ENCODE measurements around the gene LRRC10B.

The LRRC10B gene

GRCh38 chr11:61485080-61485479, 23.5 kb upstream of the LRRC10B start:
- no peak overlapping the region for H3K9ac ChIP-seq (ENCODE audit: low read length in 5 of 5)
- no peaks in the 10 kb centered on the region for H3K9me3 ChIP-seq (ENCODE audit: control insufficient read depth in 5 of 5, low read length in 5 of 5)
- no peak overlapping the region for H3K27ac ChIP-seq (ENCODE audit: low read depth, low read length)
- peaks cover 15 to 26% (median 17%) of the 10 kb centered on the region in 5 donors for H3K27me3 ChIP-seq (ENCODE audit: control insufficient read depth in 5 of 5, insufficient read depth in 4 of 5, low read length in 5 of 5)
- no peak overlapping the region for H3K4me3 ChIP-seq (ENCODE audit: low read depth in 1 of 5, low read length in 5 of 5)
- peaks cover 9 to 37% (median 29%) of the 10 kb centered on the region in 5 donors for H3K4me1 ChIP-seq (ENCODE audit: control insufficient read depth in 5 of 5, insufficient read depth in 5 of 5, low read length in 5 of 5)
- H3K36me3 ChIP-seq (ENCODE audit: control insufficient read depth in 5 of 5, insufficient read depth in 5 of 5, low read length in 5 of 5) = peaks cover 0 to 11% (median 0%) of the 10 kb centered on the region in 5 donors

GRCh38 chr11:61486011-61486620, 22.4 kb upstream of the LRRC10B start:
- Histone ChIP-seq H3K9ac (ENCODE audit: low read length in 5 of 5) (no peak overlapping the region), H3K4me3 (ENCODE audit: low read depth in 1 of 5, low read length in 5 of 5) (no peak overlapping the region), H3K9me3 (ENCODE audit: control insufficient read depth in 5 of 5, low read length in 5 of 5) (no peaks in the 10 kb centered on the region), H3K27me3 (ENCODE audit: control insufficient read depth in 5 of 5, insufficient read depth in 4 of 5, low read length in 5 of 5) (peaks cover 15 to 26% (median 16%) of the 10 kb centered on the region in 5 donors), H3K27ac (ENCODE audit: low read depth, low read length) (no peak overlapping the region), H3K36me3 (ENCODE audit: control insufficient read depth in 5 of 5, insufficient read depth in 5 of 5, low read length in 5 of 5) (peaks cover 0 to 11% (median 0%) of the 10 kb centered on the region in 5 donors), H3K4me1 (ENCODE audit: control insufficient read depth in 5 of 5, insufficient read depth in 5 of 5, low read length in 5 of 5) (peaks cover 12 to 37% (median 35%) of the 10 kb centered on the region in 5 donors)

DNA sequence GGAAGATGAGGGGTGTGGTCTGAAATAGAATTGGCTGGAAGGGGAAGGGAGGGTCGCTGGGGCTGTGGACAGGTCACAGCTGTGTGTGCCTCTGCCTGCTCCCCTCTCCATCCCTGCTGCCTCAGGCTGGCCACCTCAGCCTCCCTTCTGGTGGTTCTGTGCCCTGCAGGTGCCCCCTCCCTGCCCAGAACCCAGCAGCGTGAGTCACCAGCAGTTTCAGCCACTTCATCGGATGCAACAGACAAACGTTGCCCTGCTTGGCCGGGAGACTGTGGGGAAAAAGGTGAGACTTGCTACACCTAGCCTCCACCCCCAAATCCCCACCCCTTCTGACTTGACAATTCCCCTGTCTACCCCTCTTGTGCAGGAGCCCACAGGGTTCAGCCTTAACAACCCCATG, 21.8 kb upstream of the LRRC10B start:
- Histone ChIP-seq H3K4me3 (ENCODE audit: low read depth in 1 of 5, low read length in 5 of 5) (no peak overlapping the region), H3K9ac (ENCODE audit: low read length in 5 of 5) (no peak overlapping the region), H3K36me3 (ENCODE audit: control insufficient read depth in 5 of 5, insufficient read depth in 5 of 5, low read length in 5 of 5) (peaks cover 0 to 11% (median 0%) of the 10 kb centered on the region in 5 donors), H3K27me3 (ENCODE audit: control insufficient read depth in 5 of 5, insufficient read depth in 4 of 5, low read length in 5 of 5) (peaks cover 8 to 19% (median 12%) of the 10 kb centered on the region in 5 donors), H3K4me1 (ENCODE audit: control insufficient read depth in 5 of 5, insufficient read depth in 5 of 5, low read length in 5 of 5) (peaks cover 11 to 36% (median 29%) of the 10 kb centered on the region in 5 donors), H3K9me3 (ENCODE audit: control insufficient read depth in 5 of 5, low read length in 5 of 5) (no peaks in the 10 kb centered on the region), H3K27ac (ENCODE audit: low read depth, low read length) (no peak overlapping the region)

DNA sequence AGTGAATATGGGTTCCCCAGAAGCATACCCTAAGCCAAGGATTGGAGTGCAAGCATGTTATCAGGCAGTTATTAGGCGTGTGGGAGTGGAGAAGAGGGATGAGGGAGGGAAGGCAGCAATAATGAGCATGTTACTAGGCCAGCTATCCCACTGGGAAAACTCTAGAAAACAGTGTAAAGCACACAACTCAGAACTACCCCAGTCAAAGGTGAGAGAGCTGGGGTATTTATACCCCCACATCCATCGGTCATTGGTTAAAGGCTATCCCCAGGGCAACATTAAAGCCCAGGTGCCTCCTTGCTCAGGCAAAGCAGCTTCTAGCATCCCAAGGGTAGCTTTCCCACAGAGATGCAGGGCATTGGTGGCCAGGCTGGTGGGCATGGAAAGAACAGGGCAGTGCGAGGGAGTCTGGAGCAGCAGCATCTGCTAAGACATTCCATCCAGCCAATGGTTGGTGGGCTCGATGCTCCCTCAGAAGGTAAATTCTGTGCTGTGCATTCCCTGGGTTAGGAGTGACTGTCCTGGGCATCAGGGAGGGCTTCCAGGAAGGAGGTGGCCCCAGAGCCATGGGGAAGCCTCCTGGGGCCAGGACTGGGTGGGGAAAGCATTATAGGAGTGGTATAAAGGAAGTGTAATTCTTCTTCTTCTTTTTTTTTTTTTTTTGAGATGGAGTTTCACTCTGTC, 21.1 kb upstream of the LRRC10B start:
- Histone ChIP-seq H3K4me1 (ENCODE audit: control insufficient read depth in 5 of 5, insufficient read depth in 5 of 5, low read length in 5 of 5) (peaks cover 11 to 33% (median 25%) of the 10 kb centered on the region in 5 donors), H3K36me3 (ENCODE audit: control insufficient read depth in 5 of 5, insufficient read depth in 5 of 5, low read length in 5 of 5) (peaks cover 0 to 11% (median 0%) of the 10 kb centered on the region in 5 donors), H3K9me3 (ENCODE audit: control insufficient read depth in 5 of 5, low read length in 5 of 5) (no peaks in the 10 kb centered on the region), H3K27me3 (ENCODE audit: control insufficient read depth in 5 of 5, insufficient read depth in 4 of 5, low read length in 5 of 5) (peaks cover 4 to 13% (median 5%) of the 10 kb centered on the region in 5 donors), H3K27ac (ENCODE audit: low read depth, low read length) (no peak overlapping the region), H3K4me3 (ENCODE audit: low read depth in 1 of 5, low read length in 5 of 5) (no peak overlapping the region), H3K9ac (ENCODE audit: low read length in 5 of 5) (no peak overlapping the region)

GRCh38 chr11:61488651-61489291, 19.8 kb upstream of the LRRC10B start:
- Histone ChIP-seq H3K9me3 (ENCODE audit: control insufficient read depth in 5 of 5, low read length in 5 of 5) (no peaks in the 10 kb centered on the region), H3K27ac (ENCODE audit: low read depth, low read length) (no peak overlapping the region), H3K4me1 (ENCODE audit: control insufficient read depth in 5 of 5, insufficient read depth in 5 of 5, low read length in 5 of 5) (peaks cover 11 to 33% (median 25%) of the 10 kb centered on the region in 5 donors), H3K27me3 (ENCODE audit: control insufficient read depth in 5 of 5, insufficient read depth in 4 of 5, low read length in 5 of 5) (peaks cover 0 to 10% (median 3%) of the 10 kb centered on the region in 5 donors), H3K36me3 (ENCODE audit: control insufficient read depth in 5 of 5, insufficient read depth in 5 of 5, low read length in 5 of 5) (peaks cover 0 to 11% (median 0%) of the 10 kb centered on the region in 5 donors), H3K9ac (ENCODE audit: low read length in 5 of 5) (peak overlapping the region in 1 of 5 donors; percentile 11), H3K4me3 (ENCODE audit: low read depth in 1 of 5, low read length in 5 of 5) (peak overlapping the region; percentile 20 to 61 (median 48))

DNA sequence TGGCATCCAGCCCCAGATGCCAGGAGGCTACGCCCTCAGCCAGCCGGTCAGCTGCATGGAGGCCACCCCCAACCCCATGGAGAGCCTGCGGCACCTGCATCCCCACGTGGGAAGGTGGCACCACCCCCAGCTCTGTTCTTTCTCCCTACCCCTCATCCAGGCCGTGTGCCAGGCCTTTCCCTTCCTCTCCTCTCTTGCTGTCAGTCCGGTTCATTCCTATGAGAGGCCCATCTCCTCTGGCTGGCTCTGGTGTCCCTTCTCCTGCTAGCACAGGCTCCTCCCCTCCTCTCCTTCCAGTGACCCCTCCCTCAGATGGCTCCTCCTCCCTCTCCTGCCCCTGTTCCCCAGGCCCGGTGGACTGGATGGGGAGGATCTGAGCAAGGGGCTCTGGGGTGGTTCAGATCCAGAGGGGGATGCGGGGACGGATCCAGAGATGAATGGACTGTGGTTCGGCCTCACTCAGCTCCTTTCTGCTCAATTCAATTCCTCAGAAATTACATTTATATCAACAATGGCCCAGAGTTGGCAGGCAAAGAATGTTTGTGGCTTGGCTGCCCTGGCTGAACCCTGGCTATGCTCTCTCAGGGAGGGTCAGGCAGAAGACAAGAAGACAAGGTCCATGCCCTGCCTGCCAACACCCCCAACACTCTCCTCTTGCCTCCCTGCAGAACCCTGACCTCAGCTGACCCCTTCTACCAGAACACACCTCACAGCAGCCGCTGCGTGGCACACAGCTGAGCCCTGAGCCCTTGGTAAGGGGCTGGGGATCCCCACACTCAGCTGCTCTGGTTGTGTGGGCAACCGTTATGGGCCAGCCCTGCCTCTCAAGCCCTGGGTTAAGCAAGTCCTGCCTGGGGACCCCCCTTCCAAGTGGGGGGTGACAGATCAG, 18.5 kb upstream of the LRRC10B start:
- Histone ChIP-seq H3K9ac (ENCODE audit: low read length in 5 of 5) (peak overlapping the region in 2 of 5 donors; percentile 12 to 50), H3K27ac (ENCODE audit: low read depth, low read length) (no peak overlapping the region), H3K4me1 (ENCODE audit: control insufficient read depth in 5 of 5, insufficient read depth in 5 of 5, low read length in 5 of 5) (peaks cover 11 to 40% (median 28%) of the 10 kb centered on the region in 5 donors), H3K9me3 (ENCODE audit: control insufficient read depth in 5 of 5, low read length in 5 of 5) (no peaks in the 10 kb centered on the region), H3K27me3 (ENCODE audit: control insufficient read depth in 5 of 5, insufficient read depth in 4 of 5, low read length in 5 of 5) (peaks cover 0 to 3% (median 0%) of the 10 kb centered on the region in 5 donors), H3K36me3 (ENCODE audit: control insufficient read depth in 5 of 5, insufficient read depth in 5 of 5, low read length in 5 of 5) (peaks cover 0 to 11% (median 0%) of the 10 kb centered on the region in 5 donors), H3K4me3 (ENCODE audit: low read depth in 1 of 5, low read length in 5 of 5) (peak overlapping the region in 4 of 5 donors; percentile 17 to 48 (median 35))

DNA sequence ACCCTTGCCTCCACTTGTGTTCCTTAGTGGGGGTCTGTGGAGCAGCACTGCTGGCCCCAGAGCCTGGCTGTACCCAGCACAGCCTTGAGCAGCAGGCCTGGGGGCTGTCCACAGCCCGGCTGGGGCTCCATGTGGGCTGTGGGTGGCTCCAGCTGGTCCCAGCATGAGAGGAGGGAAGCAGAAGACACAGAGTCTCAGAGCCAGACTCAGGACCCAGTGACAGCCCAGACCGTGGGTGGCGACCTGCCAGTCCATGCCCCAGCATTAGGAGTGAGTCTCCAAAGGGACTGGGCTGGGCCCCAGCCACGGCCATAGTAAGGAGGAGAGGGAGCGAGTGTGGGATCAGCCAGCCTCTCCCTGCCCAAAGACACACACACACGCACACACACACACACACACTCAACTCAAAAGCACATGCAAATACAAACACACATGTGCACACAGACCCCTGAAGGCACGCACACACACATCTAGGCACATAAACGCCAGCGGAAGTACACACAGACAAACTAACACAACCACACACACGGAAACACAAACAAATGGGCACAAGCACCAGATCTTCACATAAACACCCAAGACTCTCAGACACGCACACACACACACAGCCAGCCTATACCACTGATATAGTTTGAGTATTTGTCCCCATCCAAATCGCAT, 16.7 kb upstream of the LRRC10B start:
- peaks cover 0 to 3% (median 0%) of the 10 kb centered on the region in 5 donors for H3K27me3 ChIP-seq (ENCODE audit: control insufficient read depth in 5 of 5, insufficient read depth in 4 of 5, low read length in 5 of 5)
- H3K4me1 ChIP-seq (ENCODE audit: control insufficient read depth in 5 of 5, insufficient read depth in 5 of 5, low read length in 5 of 5) = peaks cover 11 to 40% (median 28%) of the 10 kb centered on the region in 5 donors
- H3K27ac ChIP-seq (ENCODE audit: low read depth, low read length) = no peak overlapping the region
- H3K9ac ChIP-seq (ENCODE audit: low read length in 5 of 5) = no peak overlapping the region
- H3K9me3 ChIP-seq (ENCODE audit: control insufficient read depth in 5 of 5, low read length in 5 of 5) = no peaks in the 10 kb centered on the region
- peaks cover 0 to 9% (median 0%) of the 10 kb centered on the region in 5 donors for H3K36me3 ChIP-seq (ENCODE audit: control insufficient read depth in 5 of 5, insufficient read depth in 5 of 5, low read length in 5 of 5)
- no peak overlapping the region for H3K4me3 ChIP-seq (ENCODE audit: low read depth in 1 of 5, low read length in 5 of 5)

- H3K27me3 ChIP-seq (ENCODE audit: control insufficient read depth in 5 of 5, insufficient read depth in 4 of 5, low read length in 5 of 5) = peaks cover 0 to 8% (median 0%) of the 10 kb centered on the region in 5 donors
- peaks cover 6 to 28% (median 16%) of the 10 kb centered on the region in 5 donors for H3K4me1 ChIP-seq (ENCODE audit: control insufficient read depth in 5 of 5, insufficient read depth in 5 of 5, low read length in 5 of 5)
- no peak overlapping the region for H3K27ac ChIP-seq (ENCODE audit: low read depth, low read length)
- no peaks in the 10 kb centered on the region for H3K9me3 ChIP-seq (ENCODE audit: control insufficient read depth in 5 of 5, low read length in 5 of 5)
- no peak overlapping the region for H3K9ac ChIP-seq (ENCODE audit: low read length in 5 of 5)
- H3K36me3 ChIP-seq (ENCODE audit: control insufficient read depth in 5 of 5, insufficient read depth in 5 of 5, low read length in 5 of 5) = no peaks in the 10 kb centered on the region
- no peak overlapping the region for H3K4me3 ChIP-seq (ENCODE audit: low read depth in 1 of 5, low read length in 5 of 5)
Observed at GRCh38 chr11:61494381-61494961, 14.1 kb upstream of the LRRC10B start.
